ENCODE results near the gene EMP3.

EMP3 gene

DNA sequence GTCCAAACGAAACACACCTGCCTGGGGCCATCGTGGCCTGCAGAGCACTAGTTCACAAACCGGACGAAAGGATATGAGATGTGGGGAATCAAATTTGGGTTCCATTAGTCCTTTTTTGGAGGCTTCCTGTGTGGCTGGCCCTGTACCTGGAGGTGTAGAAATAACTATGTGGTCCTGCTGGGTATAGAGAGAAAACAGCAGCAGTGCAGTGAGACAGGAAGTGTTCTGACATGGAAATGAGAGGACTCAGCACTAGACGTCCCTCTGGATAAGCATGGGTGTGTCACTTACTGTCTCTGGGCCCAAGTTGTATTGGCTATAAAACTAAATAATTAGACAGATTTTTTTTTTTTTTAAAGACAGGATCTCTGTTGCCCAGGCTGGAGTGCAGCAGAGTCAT is 53.7 kb downstream of the EMP3 start:
- DNase-seq (ENCODE audit: low read depth) = no peak

Data from T-helper 22 cell (primary cell).